HCT116 (cell line): ENCODE measurements around the gene LCN10. TPM values are rescaled to one million over a fixed set of nuclear protein-coding genes. Genes with fewer than 3 reads are reported as not detected.

ENCODE experiments used
- ATAC-seq: fragments of 200-7000 bp; cut with Tn5 transposase; 2 replicates; pipeline ENCODE4 v1.9.1; 2020; ENCODE audit warnings: mild to moderate bottlenecking, moderate library complexity
- BruUV-seq: library from RNA; stranded (reverse); fragments of 400-500 nt; replicated peaks from 2 replicates; lab custom pipeline; 2021; lab: Mats Ljungman, UMichigan
- CTCF ChIA-PET: fragments of 300-600 bp; sonication (Branson Sonifier 250); formaldehyde crosslinking; loops from one replicate; lab custom pipeline; 2021; ENCODE audit warnings: antibody characterized with exemption; lab: Charles Lee
- POLR2A ChIA-PET: fragments of 300-600, 350-600 bp; sonication (Branson Sonifier 250); formaldehyde crosslinking; loops from one replicate; lab custom pipeline; 2021; ENCODE audit warnings: antibody characterized with exemption; lab: Charles Lee
- RAD21 ChIA-PET, 2 experiments: fragments of 300-600 bp; sonication (Branson Sonifier 250); formaldehyde crosslinking; loops; one replicate each; lab custom pipeline; 2023; ENCODE audit warnings: low total read pairs in 2 of 2; ENCODE audit not compliant: uncharacterized antibody in 2 of 2, unreplicated experiment in 2 of 2, low non-redundant PET in 1 of 2; lab: Charles Lee
- DNase-seq: peaks from one replicate; pipeline ENCODE4 v3.0.0-alpha.2; 2010; ENCODE audit warnings: low read depth, low spot score
- H2AFZ ChIP-seq: fragments of 200-600 bp; shearing (Covaris generic), sonication (generic); 2 replicates; pipeline ENCODE4 v1.6.1; 2017; ENCODE audit warnings: low read depth, mixed run types, mixed read lengths, antibody characterized with exemption, low read length; ENCODE audit not compliant: poor library complexity, severe bottlenecking
- H3K27ac ChIP-seq: 2 replicates; pipeline ENCODE4 v1.5.1; 2012; ENCODE audit warnings: low read depth, low read length
- H3K27me3 ChIP-seq: fragments of 200-600 bp; sonication (generic); 2 replicates; pipeline ENCODE4 v1.6.1; 2016; ENCODE audit warnings: mixed run types, low read length, mixed read lengths; ENCODE audit not compliant: insufficient read depth
- H3K36me3 ChIP-seq, 2 experiments: fragments of 200-500 bp in 1 of 2; fragments of 200-600 bp in 1 of 2; sonication (Bioruptor generic) in 1 of 2; sonication (generic) in 1 of 2; 2 replicates each; pipeline versions ENCODE4 v1.5.1 to v1.6.1; 2014 to 2016; ENCODE audit warnings: low read length in 2 of 2, inconsistent platforms in 1 of 2, mixed read lengths in 1 of 2, mixed run types in 1 of 2; ENCODE audit not compliant: insufficient read depth in 2 of 2, control insufficient read depth in 1 of 2
- H3K4me1 ChIP-seq, 2 experiments: fragments of 200-600 bp in 1 of 2; sonication (generic) in 1 of 2; 2 replicates each; pipeline versions ENCODE4 v1.5.1 to v1.6.1; 2012 to 2017; ENCODE audit warnings: low read length in 2 of 2, inconsistent platforms in 1 of 2, mild to moderate bottlenecking in 1 of 2, mixed read lengths in 1 of 2, mixed run types in 1 of 2, moderate library complexity in 1 of 2; ENCODE audit not compliant: insufficient read depth in 2 of 2, control insufficient read depth in 1 of 2
- H3K4me2 ChIP-seq: fragments of 200-600 bp; sonication (generic); 2 replicates; pipeline ENCODE4 v1.6.1; 2017; ENCODE audit warnings: mixed run types, low read length, mixed read lengths
- H3K4me3 ChIP-seq, 2 experiments: fragments of 200-600 bp in 1 of 2; sonication (generic) in 1 of 2; replicated peaks in 1 of 2; 2 replicates each; pipeline ENCODE4 v1.5.1; 2011 to 2016; ENCODE audit warnings: low read length in 2 of 2, control low read depth in 1 of 2, low read depth in 1 of 2, mild to moderate bottlenecking in 1 of 2, mixed read lengths in 1 of 2, mixed run types in 1 of 2
- H3K79me2 ChIP-seq: fragments of 200-600 bp; sonication (generic); 2 replicates; pipeline ENCODE4 v1.6.1; 2017; ENCODE audit warnings: mild to moderate bottlenecking, mixed run types, low read length, moderate library complexity, mixed read lengths; ENCODE audit not compliant: insufficient read depth
- H3K9ac ChIP-seq: fragments of 200-600 bp; sonication (generic); 2 replicates; pipeline ENCODE4 v1.6.1; 2016; ENCODE audit warnings: low read length, mixed read lengths
- H3K9me2 ChIP-seq: fragments of 200-600 bp; sonication (generic), shearing (Covaris generic); 2 replicates; pipeline ENCODE4 v1.6.1; 2017; ENCODE audit warnings: mixed run types, mild to moderate bottlenecking, moderate library complexity; ENCODE audit not compliant: insufficient read depth
- H3K9me3 ChIP-seq, 2 experiments: fragments of 200-500 bp in 1 of 2; fragments of 200-600 bp in 1 of 2; sonication (Bioruptor generic) in 1 of 2; sonication (generic) in 1 of 2; 2 replicates each; pipeline ENCODE4 v1.6.1; 2014 to 2017; ENCODE audit warnings: low read length in 2 of 2, mixed read lengths in 2 of 2, inconsistent platforms in 1 of 2, low read depth in 1 of 2, mild to moderate bottlenecking in 1 of 2, mixed run types in 1 of 2, moderate library complexity in 1 of 2; ENCODE audit not compliant: control insufficient read depth in 1 of 2, insufficient read depth in 1 of 2
- H4K20me1 ChIP-seq: fragments of 200-600 bp; sonication (generic), shearing (Covaris generic); 2 replicates; pipeline ENCODE4 v1.6.1; 2017; ENCODE audit warnings: mixed run types, mild to moderate bottlenecking, moderate library complexity; ENCODE audit not compliant: insufficient read depth
- CBX3 ChIP-seq: IDR thresholded peaks from 2 replicates; pipeline ENCODE4 v1.6.1; 2012; ENCODE audit warnings: low read depth
- EGR1 ChIP-seq: IDR thresholded peaks from 2 replicates; pipeline ENCODE4 v1.6.1; 2012; ENCODE audit warnings: low read depth
- EZH2phosphoT487 ChIP-seq: fragments of 200-600 bp; IDR thresholded peaks from 2 replicates; pipeline ENCODE4 v1.6.1; 2018; ENCODE audit warnings: antibody characterized with exemption, borderline replicate concordance
- FOSL1 ChIP-seq: IDR thresholded peaks from 2 replicates; pipeline ENCODE4 v1.6.1; 2012; ENCODE audit warnings: low read depth
- POLR2A ChIP-seq: IDR thresholded peaks from 2 replicates; pipeline ENCODE4 v1.7.0; 2011; ENCODE audit warnings: borderline replicate concordance; ENCODE audit not compliant: insufficient read depth, insufficient read length; ENCODE audit errors: extremely low read depth
- RAD21 ChIP-seq: IDR thresholded peaks from 2 replicates; pipeline ENCODE4 v1.6.1; 2012; ENCODE audit warnings: low read depth, mild to moderate bottlenecking
- SRF ChIP-seq: IDR thresholded peaks from 2 replicates; pipeline ENCODE4 v1.6.1; 2012; ENCODE audit warnings: low read depth
- YY1 ChIP-seq: IDR thresholded peaks from 2 replicates; pipeline ENCODE4 v1.6.1; 2011; ENCODE audit warnings: low read length, low read depth, moderate library complexity, mild to moderate bottlenecking; ENCODE audit not compliant: insufficient replicate concordance; ENCODE audit errors: extremely low read depth
- ZNF274 ChIP-seq: fragments of 200-500 bp; sonication (Bioruptor generic); IDR thresholded peaks from 2 replicates; pipeline ENCODE4 v1.6.1; 2014; ENCODE audit warnings: mild to moderate bottlenecking, low read depth, low read length, inconsistent platforms
- intact Hi-C: fragments of 100-400 bp; cut with micrococcal nuclease; formaldehyde crosslinking; loops from 2 replicates; pipeline ENCODE4 v1.10.0; 2022
- total RNA-seq: library from RNA; stranded (reverse); gene quantifications from one replicate; pipeline ENCODE4 v1.2.1, GENCODE V29; 2021; ENCODE audit not compliant: unreplicated experiment
- TF ChIP-seq, protein P1 (sequence below): IDR thresholded peaks from 2 replicates; pipeline ENCODE4 v1.6.1; 2012
- TF ChIP-seq, protein P2 (sequence below): IDR thresholded peaks from 2 replicates; pipeline ENCODE4 v1.6.1; 2012
- TF ChIP-seq, protein P3 (sequence below): IDR thresholded peaks from 2 replicates; pipeline ENCODE4 v1.6.1; 2011; ENCODE audit warnings: mild to moderate bottlenecking, low read length, moderate library complexity; ENCODE audit not compliant: insufficient replicate concordance; ENCODE audit errors: extremely low read depth
- TF ChIP-seq, protein P4 (sequence below): IDR thresholded peaks from 2 replicates; pipeline ENCODE4 v1.6.1; 2012; ENCODE audit warnings: low read depth
- TF ChIP-seq, protein P5 (sequence below), 3 experiments: fragments of 200-600 bp in 1 of 3; sonication (generic) in 1 of 3; IDR thresholded peaks in 2 of 3; conservative IDR thresholded peaks in 1 of 3; 2 replicates each; pipeline ENCODE4 v1.5.1; 2012 to 2017; ENCODE audit warnings: low read depth in 2 of 3, low read length in 2 of 3, antibody characterized with exemption in 1 of 3, borderline replicate concordance in 1 of 3, control low read depth in 1 of 3, mild to moderate bottlenecking in 1 of 3, mixed read lengths in 1 of 3, mixed run types in 1 of 3, moderate library complexity in 1 of 3; ENCODE audit not compliant: insufficient read depth in 1 of 3

Gene LCN10
- total RNA-seq, 1 experiment from 2014 or later, result not detected

DNA sequence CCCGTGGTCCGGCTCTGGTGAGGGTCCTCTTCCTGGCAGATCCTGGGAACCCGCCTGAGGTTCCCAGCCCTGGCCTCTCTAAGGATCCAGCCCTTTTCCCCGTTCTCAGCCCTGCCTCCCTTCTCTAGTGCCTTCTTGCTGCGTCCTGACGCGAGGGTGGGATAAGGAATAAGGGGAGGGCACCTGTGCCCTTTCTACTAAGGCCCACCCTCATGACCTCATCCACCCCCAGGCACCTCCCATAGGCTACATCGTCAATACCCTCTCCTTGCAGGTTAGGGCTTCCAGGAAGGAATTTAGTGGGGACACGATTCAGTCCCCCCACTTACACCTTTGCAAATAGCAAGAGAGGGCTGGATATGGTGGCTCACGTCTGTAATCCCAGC lies 41.1 kb downstream of the LCN10 start:
- Histone ChIP-seq H3K27ac (no peak overlapping the region), H3K4me3 (no peak overlapping the region), H3K79me2 (no peaks in the 10 kb centered on the region), H3K27me3 (no peaks in the 10 kb centered on the region), H3K9me2 (no peaks in the 10 kb centered on the region), H3K4me2 (no peak overlapping the region), H3K9ac (no peak overlapping the region), H3K36me3 (no peaks in the 10 kb centered on the region), H2AFZ (no peak overlapping the region), H3K9me3 (no peaks in the 10 kb centered on the region), H3K4me1 (peaks cover 2 to 35% of the 10 kb centered on the region in 2 experiments; a peak in 3 of 4 replicates)
- ATAC-seq (no peak), DNase-seq (no peak)
- POLR2A ChIA-PET, result no interaction called here
- BruUV-seq, result no TSS peak
- RAD21 ChIA-PET, result no interaction called here
- TF ChIP-seq SRF (no peak), RAD21 (no peak), FOSL1 (no peak), ZNF274 (no peak), YY1 (no peak), EGR1 (no peak), CBX3 (no peak), EZH2phosphoT487 (no peak), POLR2A (no peak)
- TF ChIP-seq, protein P1, sequence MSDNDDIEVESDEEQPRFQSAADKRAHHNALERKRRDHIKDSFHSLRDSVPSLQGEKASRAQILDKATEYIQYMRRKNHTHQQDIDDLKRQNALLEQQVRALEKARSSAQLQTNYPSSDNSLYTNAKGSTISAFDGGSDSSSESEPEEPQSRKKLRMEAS, result no peak
- TF ChIP-seq, protein P2, sequence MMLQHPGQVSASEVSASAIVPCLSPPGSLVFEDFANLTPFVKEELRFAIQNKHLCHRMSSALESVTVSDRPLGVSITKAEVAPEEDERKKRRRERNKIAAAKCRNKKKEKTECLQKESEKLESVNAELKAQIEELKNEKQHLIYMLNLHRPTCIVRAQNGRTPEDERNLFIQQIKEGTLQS, result no peak
- TF ChIP-seq, protein P3, sequence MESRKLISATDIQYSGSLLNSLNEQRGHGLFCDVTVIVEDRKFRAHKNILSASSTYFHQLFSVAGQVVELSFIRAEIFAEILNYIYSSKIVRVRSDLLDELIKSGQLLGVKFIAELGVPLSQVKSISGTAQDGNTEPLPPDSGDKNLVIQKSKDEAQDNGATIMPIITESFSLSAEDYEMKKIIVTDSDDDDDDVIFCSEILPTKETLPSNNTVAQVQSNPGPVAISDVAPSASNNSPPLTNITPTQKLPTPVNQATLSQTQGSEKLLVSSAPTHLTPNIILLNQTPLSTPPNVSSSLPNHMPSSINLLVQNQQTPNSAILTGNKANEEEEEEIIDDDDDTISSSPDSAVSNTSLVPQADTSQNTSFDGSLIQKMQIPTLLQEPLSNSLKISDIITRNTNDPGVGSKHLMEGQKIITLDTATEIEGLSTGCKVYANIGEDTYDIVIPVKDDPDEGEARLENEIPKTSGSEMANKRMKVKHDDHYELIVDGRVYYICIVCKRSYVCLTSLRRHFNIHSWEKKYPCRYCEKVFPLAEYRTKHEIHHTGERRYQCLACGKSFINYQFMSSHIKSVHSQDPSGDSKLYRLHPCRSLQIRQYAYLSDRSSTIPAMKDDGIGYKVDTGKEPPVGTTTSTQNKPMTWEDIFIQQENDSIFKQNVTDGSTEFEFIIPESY, result no peak
- TF ChIP-seq, protein P4, sequence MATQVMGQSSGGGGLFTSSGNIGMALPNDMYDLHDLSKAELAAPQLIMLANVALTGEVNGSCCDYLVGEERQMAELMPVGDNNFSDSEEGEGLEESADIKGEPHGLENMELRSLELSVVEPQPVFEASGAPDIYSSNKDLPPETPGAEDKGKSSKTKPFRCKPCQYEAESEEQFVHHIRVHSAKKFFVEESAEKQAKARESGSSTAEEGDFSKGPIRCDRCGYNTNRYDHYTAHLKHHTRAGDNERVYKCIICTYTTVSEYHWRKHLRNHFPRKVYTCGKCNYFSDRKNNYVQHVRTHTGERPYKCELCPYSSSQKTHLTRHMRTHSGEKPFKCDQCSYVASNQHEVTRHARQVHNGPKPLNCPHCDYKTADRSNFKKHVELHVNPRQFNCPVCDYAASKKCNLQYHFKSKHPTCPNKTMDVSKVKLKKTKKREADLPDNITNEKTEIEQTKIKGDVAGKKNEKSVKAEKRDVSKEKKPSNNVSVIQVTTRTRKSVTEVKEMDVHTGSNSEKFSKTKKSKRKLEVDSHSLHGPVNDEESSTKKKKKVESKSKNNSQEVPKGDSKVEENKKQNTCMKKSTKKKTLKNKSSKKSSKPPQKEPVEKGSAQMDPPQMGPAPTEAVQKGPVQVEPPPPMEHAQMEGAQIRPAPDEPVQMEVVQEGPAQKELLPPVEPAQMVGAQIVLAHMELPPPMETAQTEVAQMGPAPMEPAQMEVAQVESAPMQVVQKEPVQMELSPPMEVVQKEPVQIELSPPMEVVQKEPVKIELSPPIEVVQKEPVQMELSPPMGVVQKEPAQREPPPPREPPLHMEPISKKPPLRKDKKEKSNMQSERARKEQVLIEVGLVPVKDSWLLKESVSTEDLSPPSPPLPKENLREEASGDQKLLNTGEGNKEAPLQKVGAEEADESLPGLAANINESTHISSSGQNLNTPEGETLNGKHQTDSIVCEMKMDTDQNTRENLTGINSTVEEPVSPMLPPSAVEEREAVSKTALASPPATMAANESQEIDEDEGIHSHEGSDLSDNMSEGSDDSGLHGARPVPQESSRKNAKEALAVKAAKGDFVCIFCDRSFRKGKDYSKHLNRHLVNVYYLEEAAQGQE, result no peak
- TF ChIP-seq, protein P5, sequence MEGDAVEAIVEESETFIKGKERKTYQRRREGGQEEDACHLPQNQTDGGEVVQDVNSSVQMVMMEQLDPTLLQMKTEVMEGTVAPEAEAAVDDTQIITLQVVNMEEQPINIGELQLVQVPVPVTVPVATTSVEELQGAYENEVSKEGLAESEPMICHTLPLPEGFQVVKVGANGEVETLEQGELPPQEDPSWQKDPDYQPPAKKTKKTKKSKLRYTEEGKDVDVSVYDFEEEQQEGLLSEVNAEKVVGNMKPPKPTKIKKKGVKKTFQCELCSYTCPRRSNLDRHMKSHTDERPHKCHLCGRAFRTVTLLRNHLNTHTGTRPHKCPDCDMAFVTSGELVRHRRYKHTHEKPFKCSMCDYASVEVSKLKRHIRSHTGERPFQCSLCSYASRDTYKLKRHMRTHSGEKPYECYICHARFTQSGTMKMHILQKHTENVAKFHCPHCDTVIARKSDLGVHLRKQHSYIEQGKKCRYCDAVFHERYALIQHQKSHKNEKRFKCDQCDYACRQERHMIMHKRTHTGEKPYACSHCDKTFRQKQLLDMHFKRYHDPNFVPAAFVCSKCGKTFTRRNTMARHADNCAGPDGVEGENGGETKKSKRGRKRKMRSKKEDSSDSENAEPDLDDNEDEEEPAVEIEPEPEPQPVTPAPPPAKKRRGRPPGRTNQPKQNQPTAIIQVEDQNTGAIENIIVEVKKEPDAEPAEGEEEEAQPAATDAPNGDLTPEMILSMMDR (IDR thresholded peaks at IDR 0.05 in 2 of 3, conservative IDR thresholded peaks at IDR 0.05 in 1 of 3; ENCODE audit: borderline replicate concordance in 1 of 3, insufficient read depth in 1 of 3, low read depth in 2 of 3, low read length in 2 of 3), result no peak
- TF ChIP-seq, all 23 proteins: peak for 0
- CTCF ChIA-PET, result interaction anchor here (1.4 kb wide), 1 partner anchor 27 kb away, joined by 3 read pairs; no protein-coding TSS in a partner anchor
- intact Hi-C loops, result no loop called here
- H4K20me1 ChIP-seq, result no peaks in the 10 kb centered on the region
